DMS53 (cell line): ENCODE results near the gene ANXA4.
"Not testable (repeated sequence)": the region's sequence is repeated elsewhere in the genome, so short reads cannot be mapped to it uniquely, and the experiment has no call there.

Experiments
- DNase-seq: peaks from one replicate; lab custom pipeline; 2025; lab: John Stamatoyannopoulos, UW

The ANXA4 gene

DNA sequence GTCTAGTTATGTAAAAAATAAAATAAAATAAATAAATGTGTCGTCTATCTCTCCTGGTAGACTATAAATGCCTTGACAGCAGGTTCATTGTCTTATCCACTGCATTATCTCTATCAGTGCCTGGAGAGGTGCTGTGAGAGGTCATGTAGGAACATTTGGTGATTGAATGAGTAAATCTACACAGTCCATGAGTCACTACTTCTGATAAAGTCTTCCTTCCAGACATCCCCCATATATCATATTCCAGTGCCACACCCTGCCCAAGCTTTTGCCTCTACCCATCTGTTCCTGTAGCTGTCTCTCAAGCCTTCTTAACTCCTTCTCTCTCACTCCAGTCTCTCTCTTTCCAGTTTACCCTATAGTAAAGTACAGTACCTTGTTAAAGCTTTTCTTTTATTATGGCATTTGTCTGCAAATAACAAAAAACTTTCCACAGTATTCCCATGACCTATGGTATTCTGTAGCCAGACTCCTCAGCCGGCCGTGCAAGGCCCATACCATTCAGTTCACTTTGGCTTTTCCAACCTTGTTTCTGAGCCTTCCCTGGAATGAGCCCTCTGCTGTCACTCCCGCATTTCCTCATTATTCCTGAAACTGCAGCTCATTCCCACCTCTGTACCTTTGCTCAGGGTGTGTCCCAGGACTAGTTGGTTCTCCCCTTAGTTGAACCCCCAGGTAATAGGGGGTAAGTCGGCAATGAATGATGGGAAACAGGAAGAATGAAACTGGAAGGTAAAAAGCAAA is 37.5 kb downstream of the ANXA4 start:
- DNase-seq: peak; percentile 18

DNA sequence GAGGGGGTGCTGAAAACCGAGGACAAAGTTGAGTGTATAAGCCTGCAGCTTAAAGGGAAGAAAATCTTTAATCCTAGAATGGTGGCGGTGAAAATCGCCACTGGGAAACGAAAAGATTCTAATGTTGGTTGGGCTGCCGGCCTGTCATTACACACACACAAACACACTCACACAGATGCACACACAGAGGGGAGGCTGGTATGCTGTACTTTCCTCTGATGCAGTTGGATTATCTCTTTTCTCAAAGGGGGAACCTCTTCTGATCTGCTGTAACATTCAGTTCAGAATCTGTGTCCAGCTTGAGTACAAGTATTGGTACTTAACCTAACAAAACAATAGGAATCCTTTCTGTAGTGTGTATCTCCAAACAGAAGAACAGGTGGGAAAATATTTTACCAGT is 39.0 kb downstream of the ANXA4 start:
- DNase-seq: peak; percentile 70

DNA sequence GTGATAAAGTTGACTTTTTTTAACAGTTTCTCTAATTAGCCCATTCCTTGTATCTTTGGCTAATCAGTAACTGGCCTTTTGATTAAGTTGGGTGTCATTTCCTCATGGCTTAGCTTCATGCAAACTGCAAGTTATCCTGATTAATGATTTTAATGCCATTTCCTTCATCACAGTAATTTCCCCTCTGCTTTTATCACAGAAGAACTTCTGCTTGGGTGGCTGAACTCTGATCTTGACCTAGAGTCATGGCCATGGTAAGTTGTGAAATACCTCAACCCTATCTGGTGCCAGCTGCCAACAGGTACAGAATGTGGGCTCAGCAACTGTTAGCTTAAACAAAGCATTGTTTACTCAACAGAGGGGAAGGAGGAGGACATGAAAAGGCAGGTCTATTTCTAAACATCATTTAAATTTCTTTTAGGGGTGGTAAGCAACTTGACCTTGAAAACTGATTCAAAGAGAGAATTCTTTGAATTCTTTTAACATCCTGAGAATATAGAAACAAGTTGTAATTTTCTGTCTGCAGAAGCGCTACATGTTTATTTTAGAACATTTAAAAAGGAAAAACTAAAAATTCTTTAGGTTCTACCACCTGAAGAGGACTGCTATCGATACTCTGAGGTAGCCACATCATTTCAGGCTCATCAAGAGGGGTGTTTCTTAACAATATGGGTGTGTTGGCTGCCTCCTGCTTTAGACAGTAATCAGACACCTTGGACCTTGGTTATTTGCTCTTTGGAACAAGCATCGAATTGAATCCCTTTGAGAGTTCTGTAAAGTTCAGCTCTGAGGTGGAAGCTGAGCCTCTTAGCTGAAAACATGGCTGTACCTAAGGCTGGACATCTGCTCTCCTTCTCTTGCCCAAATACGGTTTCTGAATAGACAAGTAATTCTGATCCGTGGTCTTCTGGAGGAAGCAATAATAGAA is 39.7 kb downstream of the ANXA4 start:
- peak; percentile 85 for DNase-seq

DNA sequence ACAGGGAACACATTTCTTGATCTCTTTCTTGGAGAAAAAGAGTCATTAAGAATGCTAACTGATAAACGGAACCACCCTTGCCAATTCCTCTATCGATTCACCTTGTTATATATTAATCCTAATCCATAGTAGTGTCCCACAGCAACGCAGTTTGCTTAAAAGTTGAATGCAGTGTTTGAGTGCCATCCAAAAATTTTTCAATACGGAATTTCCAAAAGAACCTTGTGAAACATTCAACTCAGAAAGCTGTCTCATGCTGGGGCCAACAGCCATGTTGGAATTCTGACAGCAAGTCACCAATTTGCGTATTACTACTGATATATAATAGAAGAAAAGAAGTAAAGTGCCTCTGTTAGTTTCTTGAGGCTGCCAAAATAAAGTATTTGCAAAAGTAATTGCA is 42.3 kb downstream of the ANXA4 start:
- no peak for DNase-seq

DNA sequence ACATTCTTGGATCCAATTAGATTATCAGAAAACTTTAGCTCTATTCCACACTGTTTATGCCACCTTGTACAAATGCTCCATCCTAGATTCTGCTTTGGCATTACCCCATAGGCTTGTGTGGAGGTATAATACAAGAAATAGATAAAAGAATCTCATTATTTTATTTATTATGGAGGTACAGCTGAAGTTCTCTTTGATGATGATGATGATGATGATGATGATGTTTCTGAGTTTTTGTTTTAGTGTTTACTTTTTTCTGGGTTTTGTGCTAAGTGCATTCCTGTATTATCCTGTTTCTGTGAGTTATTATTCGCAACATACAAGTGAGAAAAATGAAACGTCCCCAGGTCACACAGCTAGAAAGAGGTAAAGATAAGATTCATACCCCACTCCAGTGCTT is 43.4 kb downstream of the ANXA4 start:
- DNase-seq: no peak

DNA sequence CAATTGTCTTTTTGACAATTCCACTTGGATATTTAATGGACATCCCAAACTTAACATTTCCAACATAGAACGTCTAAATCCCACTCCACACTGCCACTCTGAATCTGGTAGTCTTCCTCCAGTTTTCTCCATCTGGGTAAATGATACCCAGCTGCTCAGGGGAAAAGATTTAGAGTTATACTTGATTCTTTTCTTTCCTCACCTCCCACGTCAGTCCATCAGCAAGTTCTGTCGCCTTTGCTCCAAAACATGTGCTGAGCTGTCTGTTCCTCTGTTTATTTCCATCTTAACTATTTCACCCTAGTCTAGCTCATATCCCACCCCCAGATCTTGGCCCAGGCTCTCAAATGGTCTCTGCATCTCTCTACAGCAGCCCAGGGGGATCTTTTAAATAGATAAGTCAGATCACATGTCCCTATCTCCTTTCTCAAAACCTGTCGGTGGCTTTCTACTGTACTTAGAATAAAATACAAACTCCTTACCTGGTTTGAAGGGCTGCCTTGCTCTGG is 44.2 kb downstream of the ANXA4 start:
- DNase-seq: no peak

DNA sequence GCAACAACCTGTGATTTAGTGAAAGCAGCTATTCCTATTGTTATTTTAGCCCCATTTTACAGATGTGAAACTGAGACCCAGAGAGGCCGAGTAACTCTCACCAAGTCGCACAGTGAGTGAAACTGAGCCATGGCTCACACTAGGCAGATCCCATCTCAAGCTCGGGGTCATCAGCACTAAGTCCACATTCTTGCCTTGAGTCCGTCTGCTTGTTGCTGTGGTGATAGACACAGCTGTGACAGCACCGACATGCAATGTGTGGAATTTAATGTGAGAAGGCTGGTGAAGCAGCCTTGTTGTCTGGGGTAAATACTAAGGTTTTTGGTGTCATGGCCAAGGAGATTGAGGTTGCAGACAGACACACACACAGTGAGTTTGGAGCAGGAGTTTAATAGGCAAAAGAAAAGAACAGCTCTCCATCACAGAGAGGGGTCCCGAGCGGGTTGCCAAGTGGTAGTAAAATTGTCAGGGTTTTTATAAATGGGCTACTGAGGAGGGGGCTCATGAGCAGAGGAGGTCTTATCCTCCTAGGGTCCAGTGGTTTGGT is 47.3 kb downstream of the ANXA4 start:
- no peak for DNase-seq

DNA sequence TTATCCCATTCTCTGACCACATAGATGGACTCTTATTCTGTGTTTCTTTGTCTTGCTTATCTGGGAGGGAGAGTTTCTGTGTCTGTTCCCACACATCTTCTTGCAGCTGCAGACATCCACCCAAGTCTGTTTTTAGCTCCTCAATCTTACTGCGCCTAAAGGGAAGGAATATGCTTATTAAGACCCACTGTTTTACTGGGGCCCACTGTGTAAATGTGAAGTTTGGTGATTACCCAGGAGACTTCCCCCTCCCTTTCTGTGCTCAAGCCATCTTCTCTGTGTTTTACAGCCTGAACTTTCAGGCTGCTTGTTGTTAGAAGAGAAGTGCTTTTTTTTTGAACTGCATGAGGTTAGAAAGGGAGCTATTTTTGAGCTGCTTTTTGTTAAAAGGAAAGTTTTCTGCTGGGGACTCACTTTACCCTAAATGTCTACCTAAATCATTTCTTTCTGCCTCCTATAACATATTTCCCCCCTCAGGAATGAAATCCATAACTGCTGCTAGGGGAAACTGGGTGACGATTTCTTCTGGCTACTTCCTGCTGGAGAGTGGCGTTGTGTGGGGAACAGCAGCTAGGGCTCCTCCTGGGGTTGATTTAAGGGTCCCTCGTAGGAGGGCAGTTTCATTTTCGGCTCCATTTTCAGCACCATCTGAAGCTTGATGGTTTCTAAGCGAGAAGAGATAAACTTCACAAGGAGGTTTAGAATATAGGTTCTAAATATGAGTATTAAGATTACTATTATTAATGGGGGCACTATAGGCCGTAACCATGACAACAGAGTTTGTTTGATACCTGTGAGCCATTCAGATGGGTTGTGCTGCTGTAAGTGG is 48.1 kb downstream of the ANXA4 start:
- no peak for DNase-seq

DNA sequence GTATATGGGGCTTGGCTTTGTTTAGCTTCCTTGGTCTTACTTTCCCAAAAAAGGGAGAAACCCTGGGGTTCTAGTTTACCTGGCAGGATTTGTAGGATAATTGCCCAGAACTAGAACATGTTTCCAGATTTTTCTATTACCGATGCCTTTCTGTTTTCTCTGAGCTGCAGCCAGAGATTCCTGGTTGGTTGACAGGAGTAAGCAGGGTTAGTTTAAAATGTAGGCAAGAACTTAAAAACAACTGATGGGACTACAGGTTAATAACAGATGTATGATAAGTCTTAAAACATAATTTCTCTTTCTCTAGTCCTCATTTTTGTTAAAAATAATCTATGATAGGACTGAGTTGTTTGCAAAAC is 48.6 kb downstream of the ANXA4 start:
- DNase-seq: no peak

DNA sequence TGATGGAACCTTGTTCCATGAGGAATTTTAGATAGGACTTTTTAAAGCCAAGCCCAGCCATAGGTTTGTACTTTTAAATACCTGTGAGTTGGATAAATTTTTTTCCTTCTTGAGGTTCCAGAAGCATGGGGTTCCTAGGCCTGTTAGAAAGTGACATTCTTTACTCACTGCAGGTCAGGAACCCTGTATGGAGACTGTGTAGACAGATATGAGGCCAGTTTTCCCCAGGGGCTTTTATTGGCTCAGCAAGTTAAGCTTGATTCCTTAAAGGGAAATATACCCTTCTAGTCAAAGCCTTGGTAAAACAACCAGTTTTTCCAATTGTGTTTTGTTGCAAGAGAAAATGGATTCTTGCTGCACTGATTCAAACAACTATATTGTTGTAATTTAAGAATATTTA is 49.1 kb downstream of the ANXA4 start:
- no peak for DNase-seq

DNA sequence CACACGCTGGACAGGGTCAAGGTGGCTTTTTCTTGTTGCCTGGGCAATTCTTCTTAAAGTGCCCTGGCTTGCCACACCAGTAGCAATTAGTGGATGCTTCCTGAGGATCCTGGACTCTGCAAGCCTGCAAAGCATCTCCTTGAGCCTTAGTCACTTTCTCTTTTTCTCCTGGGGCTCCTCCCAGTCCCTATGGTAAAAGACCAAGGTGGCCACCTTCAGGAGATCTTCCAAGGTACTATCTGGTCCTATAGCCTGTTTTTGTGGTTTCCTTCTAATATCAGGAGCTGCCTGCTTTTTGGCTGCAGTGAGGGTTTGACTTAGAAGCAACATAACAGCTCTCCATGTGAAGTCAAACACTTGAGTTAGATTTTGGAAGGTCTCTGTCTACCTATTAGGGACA is 54.2 kb downstream of the ANXA4 start:
- no peak for DNase-seq

DNA sequence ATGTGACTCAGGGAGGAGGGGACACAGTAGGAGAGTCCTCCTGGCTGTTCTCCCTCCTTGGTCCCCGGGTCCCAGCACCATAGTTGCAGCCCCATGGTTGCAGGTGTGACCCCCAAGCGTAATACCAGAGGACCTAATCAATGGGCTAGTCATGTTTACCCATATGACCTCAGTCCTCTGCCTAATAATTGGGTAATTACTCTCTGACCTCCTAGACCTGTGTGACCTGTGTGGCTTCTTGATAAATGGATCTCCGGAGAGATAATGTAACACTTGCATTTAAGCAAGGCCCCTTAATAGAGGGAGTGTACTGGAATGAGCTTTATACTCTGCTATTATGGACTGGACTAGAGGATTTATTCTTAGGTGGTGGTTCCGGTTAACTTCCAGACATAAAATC is 55.3 kb downstream of the ANXA4 start:
- no peak for DNase-seq

DNA sequence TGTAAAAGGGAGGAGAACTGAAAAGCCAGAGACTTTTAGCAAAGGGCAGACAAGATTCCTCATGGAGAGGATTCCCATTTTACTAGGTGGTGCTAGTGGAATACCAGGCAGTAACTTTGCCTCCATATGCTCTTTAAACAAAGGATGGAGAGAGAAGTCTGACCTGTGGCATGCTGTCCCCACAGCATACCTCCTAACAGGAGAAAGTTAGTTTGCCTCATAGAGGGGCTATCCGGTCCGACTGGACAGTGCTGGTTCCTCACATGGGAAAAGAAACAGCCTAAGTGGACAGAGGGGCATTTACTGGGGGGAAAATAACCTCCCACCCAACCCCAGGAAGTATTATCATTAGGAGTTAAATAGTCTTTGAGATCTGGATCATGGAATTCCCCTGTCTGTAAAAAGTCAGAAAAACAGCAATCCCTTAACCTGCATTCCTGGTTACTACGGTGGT is 55.9 kb downstream of the ANXA4 start:
- DNase-seq: no peak

DNA sequence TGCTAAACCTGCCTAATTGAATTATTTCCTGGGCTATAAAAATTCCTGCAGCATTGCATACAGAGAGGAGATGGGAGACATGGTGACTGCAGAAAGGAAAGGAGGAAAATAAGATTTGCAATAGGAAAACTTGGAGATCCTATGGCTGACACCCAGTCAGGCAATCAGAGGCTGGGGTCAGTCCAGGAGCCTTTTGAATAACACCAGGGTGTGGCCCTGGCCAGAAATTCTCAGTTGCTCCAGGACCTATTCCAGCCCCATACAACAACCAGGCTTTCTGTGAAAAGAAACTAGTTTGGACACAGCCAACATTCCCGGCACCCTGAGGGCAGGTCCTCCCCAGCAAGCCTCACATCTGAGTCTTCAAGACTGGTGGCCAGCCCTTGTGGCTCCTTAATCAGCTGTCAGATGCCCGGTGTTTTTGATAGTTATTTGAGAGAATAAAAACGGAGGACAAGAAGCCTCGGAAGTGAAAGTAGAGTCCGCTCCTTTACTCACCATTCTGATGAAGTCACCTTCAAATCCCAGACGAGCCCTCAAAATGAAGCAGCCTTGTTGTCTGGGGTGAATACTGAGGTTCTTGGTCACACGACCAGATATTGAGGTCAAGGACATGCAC is 56.5 kb downstream of the ANXA4 start:
- DNase-seq: no peak

DNA sequence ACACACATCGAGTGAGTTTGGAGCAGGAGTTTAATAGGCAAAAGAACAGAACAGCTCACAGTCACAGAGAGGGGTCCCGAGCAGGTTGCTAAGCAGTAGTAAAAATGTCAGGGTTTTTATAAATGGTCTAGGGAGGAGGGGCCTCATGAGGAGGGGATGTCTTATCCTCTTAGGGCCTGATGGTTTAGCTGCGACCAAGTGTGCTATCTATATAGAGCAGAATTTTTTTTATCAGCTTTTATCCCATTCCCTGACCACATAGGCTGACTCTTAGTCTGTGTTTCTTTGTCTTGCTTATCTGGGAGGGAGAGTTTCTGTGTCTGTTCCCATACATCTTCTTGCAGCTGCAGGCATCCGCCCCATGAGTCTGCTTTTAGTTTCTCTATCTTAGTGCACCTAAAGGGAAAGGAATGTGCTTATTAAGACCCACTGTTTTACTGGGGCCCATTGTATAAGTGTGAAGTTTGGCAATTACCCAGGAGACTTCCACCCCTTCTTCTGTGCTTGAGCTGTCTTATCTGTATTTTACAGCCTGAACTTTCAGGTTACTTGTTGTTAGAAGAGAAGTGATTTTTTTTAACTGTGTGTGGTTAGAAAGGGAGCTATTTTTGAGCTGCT is 57.1 kb downstream of the ANXA4 start:
- DNase-seq: no peak

DNA sequence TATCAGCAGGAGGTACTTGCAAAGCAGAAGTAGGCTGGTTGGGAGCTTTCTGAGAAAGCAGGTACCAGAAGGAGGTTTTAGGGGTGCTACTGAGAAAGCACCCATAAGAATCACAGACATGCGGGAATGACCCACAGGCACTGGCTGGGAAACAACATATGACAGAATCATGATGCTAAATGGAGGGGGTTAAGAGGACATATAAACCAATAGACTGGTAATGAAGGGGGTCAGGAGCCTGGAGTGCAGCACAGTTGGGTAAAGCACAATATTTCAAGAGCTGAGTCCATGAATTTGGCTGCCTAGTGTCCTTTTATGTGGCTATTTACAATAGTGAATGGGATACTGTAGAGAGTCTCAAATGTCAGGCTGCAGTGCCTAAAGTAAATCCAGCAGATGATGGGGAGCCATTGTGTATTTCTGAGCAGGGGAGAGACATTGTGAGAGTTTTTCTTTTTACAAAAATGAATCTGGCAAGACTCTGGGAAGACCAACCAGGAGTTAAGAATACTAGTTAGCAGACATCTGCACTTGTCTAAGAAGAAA is 59.9 kb downstream of the ANXA4 start:
- DNase-seq: no peak

DNA sequence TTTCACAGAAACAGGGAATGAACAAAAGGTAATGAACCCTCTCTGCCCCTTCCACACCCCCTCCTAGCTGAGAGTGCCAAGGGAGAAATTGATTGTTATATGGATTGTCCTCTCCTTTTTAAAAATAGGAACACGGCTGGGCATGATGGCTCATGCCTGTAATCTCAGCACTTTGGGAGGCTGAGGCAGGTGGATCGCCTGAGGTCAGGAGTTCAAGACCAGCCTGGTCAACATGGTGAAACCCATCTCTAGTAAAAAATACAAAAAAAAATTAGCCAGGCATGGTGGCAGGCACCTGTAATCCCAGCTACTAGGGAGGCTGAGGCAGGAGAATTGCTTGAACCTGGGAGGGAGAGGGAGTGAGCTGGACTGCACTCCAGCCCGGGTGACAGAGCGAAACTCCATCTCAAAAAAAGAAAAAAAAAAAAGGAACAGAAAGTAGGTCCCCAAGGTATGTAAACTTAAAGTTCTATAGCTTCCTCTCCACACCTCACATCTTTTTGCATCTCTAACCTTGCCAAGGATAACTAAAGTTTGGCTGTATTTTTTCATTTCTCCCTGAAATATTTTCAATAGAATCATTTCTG is 60.9 kb downstream of the ANXA4 start:
- DNase-seq: not testable (repeated sequence)

DNA sequence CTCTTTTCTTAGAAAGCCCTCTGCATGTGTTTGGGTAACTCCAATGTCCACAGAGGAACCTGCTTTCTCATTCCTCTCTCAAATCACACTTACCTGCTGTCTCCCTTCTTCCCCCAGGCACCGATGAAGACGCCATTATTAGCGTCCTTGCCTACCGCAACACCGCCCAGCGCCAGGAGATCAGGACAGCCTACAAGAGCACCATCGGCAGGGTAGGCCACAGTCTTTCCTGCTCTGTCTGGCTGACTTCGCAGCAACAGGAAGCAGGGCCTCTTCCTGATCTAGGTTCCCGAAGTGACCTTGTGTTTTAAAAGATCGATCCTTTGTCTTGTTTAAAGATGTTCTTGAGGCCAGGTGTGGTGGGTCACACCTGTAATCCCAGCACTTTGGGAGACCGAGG is 62.5 kb downstream of the ANXA4 start:
- no peak for DNase-seq

DNA sequence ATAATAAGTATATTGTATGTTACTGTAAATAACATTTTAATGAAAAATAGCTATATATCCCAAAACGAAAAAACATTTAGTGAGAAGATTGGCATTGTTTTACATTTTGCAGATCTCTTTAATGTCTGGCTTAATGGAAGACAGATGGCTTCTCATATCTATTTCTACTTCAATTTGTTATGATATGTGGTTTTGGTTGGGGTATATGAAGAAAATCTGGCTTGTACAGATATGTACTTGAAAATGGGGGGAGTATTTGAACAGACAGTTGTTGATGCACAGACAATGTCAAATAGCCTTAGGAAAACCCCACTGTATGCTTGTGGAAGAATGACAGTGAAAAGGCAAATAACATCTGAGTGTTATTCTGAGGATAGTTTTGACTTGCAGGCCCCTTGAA is 64.0 kb downstream of the ANXA4 start:
- no peak for DNase-seq

DNA sequence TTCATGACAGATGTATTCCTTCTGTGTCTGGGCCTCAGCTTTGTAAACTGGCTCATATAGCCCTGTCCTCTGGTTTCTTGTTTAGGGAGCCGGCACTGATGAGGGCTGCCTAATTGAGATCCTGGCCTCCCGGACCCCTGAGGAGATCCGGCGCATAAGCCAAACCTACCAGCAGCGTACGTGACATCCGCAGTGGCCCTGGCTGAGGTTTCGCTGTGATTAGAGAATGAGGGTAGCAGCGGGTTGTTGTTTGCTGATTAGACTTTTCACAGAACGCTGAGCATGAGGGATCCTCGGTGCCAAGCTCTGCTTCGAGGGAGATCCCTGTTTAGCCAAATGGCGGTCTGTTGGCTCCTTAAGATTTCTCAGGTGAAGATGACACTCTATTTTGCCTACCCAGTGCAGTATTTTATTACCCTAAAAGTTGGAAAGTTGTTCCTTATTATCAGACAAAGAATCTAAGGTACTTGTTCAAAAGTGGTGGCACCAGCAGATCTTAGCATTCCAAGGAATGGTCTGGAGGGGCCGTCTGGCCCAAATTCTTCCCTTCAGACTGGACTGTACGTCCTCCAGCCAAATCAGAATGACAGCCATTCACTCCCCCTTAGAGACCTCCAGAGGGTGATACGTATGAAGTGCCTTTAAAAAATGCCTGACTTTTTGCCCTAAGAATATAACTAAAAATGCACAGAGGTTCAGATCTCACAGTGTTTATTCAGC is 66.0 kb downstream of the ANXA4 start:
- DNase-seq: no peak
